CD4-positive, alpha-beta T cell treated with Interleukin-1 beta for 1 hour (primary cell): ENCODE data around the gene ANKRD11.
A peak's percentile ranks its signal among the peaks of the same experiment; 100 is the strongest.

ENCODE experiments used
- DNase-seq, 2 donors: peaks; one replicate each; pipeline ENCODE4 v3.0.0-alpha.2; 2020 to 2022

ANKRD11 gene

DNA sequence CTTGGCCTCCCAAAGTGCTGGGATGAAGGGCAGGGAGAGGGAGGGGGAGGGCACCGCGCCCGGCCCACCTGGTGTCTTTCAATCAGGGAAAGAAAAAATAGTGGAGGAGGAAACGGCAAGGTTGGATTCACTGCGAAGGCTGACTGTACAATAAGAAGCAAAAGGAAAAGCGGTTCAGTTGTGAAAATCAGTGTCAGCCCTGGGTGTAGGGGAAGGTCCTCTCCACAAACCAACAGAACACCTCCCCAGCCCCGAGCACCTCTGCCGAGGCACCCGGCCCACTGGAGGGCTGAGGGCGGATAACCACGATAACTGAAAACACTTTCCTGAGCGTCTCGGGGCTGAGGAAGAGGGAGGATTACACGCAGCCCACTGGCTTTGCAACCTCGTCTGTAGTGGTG is 16.4 kb upstream of the ANKRD11 start:
- DNase-seq = peak in 1 of 2 donors; percentile 42

DNA sequence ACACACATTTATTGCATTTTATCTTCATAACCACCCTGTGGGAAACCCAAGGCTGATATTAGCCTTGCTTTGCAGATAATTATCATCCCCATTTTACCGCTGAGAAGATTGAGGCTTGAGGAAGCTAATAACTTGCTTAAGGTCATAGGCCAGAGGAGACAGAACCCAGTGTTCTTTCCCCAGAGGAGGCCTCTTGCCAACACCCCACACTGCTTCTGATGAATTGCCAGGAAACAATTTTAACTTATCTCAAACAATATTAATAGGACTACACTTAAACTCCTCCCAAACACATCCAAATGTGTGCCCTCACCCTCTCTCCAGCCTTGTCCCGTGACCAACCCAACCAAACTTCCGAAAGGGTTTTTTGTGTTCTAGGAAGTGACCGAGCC is 15.7 kb upstream of the ANKRD11 start:
- DNase-seq = no peak

DNA sequence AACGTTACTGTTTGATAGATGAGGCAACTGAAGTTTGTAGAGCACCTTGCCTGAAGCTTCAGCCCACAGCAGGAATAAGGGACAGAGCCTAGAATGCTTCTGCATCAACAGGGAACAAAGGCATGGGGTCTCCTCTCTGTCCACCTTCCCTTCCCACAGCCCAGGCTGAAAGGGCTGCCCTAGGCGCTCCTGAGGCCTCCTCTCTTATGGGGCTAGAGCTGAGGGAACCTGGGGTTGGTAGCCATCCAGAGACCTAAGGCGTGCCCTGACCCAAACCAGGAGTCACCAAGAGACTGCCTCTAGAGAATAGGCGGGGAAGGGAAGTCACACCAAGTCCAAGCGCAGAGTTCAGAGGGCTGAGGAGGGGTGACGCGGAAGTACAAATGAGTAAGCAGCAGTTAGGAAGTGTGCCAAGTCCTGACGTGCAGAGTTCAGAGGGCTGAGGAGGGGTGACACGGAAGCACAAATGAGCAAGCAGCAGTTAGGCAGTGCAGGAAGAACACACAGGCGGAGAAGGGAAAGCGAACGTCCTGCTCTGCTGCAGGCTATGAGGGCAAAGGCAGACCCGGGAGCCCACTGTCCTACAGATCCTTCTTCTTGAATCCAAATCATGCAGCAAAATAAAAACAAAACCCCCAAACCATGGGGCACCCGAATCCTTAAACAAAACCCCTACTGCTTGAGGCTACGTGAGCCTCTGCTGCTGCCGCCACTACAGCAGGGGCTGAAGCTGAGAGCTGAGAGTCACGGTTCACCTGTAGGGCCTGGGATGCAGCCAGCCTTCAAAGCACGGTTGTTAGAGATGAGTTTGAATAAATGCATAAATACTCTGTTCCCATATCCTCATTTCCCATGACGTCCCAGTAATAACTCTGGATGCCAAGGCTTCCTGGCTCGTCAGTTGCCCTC is 15.1 kb upstream of the ANKRD11 start:
- DNase-seq = peak; percentile 90 to 92

DNA sequence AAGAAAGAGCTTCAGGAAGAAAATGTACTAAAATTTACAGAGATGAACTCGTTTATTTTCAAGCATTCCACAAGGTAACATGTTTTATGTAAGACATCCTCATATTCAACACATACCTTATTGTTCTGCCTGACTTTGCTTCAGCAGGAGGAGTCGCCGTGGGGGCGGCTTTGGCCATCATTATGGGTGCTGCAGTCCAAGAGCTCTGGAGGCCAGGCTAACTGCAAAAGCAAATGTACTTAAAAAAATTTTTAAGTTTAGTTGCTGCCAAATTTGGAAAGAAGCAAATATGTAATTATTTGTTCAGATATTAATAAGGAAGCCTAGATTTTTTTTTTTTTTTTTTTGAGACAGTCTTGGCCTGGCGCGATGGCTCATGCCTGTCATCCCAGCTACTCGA is 13.7 kb upstream of the ANKRD11 start:
- no peak for DNase-seq

DNA sequence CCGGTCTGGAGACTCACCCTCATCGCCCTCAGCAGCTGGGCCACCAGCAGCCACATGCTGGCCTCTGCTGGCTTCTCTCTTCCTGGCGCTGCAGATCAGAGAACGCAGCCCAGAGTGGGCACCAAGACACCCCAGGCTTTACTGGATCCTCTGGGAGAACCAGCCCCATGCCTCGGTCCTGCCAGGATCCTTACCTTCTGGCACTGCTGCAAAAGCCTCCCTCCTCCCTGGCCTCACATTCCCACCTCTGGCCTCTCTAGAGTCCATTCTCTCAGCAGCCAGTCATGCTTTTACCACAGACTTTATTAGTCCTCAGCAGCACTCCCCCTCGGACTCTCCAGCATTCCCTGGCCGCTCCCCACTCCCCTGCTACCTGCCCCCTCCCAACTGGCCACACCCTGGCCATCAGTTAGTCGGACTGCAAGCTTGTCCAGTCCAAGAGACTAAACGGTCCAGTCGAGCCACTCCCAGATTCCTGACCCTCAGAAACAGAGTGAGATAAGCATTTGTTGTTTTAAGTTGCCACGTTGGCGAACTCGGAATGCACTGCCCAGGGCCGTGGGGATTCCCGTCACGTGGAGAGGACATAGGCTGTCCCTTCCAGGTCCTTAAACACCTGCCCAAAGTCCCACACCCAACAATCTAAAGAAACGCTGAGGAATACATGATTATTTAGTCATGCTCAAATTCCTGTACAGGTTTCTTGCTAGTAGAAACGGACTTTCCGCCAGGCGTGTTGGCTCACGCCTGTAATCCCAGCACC is 11.9 kb upstream of the ANKRD11 start:
- DNase-seq = no peak

DNA sequence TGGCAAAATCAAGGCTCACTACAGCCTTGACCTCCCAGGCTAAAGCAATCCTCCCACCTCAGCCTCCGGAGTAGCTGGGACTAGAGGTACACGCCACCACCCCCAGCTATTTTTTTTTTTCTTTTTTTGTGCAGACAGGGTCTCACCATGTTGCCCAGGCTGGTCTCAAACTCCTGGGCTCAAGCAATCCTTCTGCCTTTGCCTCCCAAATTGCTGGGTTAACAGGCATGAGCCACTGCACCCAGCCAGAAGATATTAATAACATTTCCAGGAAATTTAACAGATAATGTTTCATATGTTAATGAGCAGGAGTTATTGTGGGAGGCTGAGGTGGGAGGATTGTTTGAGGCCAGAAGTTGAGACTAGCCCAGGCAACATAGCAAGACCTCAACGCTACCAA is 9.4 kb upstream of the ANKRD11 start:
- DNase-seq = no peak

DNA sequence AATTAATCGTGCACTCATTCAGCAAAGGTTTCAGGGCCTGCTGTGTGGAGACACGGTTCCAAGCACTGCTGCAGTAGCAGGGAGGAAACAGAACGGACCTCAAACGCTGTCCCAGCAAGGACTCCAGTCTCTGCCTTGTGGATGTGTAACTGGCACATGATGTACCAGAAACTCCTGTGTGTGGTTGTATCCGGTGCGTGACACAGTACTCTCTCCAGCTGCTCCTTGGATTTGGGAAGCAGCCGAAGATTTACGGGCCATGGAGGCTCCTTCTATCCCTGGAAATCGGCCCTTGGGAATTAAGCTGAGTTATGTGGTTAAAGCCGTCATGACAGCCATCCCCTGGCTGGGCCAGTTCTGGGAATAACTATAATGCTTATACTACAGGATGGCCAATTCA is 8.5 kb upstream of the ANKRD11 start:
- DNase-seq = no peak

DNA sequence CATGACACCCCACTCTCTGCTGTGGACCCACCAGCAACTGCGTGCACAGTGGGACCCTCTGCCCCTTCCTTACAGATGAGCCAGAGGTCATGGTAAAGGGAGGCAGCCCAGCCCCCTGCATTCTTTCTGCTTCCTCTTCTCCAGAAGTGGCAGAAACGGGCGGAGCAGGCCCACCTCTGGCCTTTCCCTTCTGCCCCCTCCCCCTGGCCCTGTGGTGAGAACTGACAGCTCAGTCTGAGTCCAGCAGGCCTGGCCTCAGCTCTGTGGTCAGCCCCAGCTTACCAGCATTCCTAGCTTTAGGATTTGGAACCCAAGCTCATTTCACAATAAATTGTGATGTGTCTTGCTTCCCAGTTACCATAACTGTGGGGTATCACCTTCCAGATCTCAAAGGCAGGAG is 4.8 kb upstream of the ANKRD11 start:
- DNase-seq = no peak

DNA sequence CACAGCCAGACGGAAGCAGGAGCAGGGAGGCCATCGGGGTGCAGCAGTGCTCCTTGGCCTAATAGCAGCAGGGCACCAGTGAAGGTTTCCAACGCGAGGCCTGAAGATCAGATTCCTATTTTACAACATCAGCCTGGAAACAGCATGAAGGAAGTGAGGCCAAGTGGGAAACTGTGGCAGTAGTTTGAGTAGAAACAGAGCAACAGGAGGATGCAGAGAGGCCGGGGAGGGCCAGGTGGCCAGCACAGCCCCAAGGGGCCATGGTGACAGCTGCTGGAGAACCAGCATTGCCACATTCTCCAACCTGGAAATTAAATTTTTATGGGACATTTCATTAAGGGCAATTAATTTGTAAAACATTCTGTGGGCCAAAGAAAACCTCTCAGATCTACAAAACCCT is 3.4 kb upstream of the ANKRD11 start:
- no peak for DNase-seq

DNA sequence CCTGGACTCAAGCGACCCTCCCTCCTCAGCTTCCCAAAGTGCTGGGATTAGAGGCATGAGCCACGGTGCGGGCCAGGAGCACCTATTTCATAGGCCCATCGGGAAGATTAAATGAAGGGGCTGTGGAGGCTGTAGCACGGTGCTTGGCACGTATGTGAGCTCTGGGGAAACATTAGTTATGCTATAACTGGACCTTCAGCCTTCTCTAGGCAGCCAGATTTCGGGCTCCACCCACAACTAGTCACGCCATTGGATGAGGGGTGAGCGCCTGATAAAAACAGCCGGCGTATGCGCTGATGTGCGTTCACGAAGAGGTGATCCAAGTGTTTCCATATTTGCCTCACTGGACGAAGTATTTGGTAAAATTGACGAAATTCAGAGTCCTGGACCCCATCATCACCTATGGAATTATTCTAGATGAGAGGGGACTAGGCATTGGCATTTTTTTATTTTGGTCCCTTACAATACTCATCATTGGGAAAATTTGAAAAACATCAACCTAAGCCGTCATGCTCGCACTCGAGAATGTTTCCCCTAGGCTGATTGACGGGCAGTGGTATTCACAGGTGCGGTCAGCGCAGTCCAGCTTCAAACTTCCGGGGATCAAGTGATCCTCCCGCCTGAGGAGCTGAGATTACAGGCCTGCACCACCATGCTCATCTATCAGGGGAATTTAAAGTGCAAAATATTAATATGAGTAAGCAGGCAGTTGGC is 1.8 kb upstream of the ANKRD11 start:
- DNase-seq = no peak

DNA sequence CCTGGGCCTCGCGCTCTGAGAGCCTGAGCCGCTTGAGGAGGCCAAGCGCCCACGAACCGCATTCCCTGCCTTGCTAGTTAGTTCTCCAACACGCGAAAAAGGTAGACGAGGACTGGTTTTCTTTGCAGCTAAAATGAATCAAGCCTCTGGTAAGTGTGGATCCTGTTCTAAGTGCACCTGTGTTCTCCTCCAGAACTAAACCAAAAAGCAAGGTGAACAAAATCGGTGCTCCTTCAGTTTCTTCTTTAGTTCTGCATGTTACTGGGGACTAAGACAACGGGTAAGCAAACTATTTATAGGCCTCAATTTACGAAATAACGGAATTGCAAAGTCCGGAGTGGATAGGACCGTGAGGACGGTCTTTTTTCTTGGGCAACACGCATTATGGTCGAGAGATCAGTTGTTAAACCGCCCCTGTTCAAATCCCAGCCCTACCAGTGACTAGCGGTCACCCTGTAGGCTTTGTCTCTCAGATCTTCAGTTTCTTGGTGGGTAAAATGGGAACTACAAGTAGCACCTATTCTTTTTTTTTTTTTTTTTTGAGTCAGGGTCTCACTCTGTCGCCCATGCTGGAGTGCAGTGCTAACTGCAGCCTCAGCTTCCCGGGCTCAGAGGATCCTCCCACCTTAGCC is 993 bp upstream of the ANKRD11 start:
- peak in 1 of 2 donors; percentile 33 for DNase-seq

DNA sequence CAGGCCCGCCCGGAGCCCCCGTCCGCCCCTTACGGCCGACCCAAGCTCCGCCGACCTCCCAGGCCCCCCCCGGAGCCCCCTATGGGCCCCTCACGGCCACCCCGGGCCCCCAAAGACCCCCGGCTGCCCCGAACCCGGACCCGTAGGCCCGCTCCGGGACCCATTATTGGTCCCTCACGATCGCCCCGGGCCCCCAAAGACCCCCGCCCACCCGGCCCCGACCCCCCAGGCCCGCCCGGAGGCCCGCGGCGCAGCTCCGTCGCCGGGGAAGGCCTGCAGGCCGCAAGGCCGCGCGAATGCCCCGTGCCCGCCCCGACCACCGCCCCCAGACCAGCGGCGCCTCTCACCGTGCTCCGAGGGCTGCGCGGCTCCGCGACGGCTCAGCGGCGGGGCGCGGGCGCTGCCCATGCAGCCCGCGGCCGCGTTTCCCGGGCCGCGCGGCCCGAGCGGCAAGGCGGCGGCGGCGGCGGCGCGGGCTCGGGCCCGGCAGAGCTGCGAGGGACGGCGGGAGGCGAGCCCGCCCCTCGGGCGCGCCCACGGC is 393 bp downstream of the ANKRD11 start:
- DNase-seq = no peak

DNA sequence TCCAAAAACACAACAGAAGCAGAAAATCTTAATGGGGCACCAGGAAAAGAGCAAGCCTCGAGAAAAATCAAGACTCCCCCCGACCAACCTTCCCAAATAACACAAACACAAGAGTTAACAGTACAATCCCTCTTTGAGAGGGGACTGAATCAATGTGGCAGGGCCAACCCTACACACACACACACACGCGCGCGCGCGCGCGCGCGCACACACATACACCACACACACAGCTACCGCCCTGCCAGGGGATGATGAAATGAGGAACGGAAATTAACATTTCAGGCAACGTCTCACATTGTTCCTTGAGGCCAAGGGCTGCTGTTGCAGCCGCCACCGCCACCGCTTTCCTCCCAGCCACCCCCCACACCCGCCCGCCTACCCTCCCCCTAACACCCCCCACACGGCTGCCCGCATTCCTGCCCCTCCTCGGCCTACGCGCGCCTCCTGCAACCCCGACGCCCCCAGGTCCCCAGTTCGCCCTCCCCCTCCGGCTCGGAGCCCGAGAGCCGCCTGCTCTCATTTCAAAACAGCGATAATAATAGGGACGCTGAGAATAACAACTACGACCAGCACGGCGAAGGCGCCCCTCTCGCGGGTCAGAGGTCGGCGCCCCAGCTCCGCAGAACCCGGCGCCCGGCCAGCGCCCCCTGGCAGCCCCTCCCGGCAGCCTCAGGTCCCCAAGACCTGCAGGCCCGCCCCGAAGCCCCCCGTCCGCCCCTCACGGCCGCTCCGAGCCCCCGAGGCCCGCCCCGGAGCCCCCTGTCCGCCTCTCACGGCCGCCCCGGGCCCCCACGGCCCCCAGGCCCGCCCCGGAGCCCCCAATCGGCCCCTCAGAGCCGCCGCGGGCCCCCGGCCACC is 1.1 kb downstream of the ANKRD11 start:
- peak; percentile 90 to 92 for DNase-seq

DNA sequence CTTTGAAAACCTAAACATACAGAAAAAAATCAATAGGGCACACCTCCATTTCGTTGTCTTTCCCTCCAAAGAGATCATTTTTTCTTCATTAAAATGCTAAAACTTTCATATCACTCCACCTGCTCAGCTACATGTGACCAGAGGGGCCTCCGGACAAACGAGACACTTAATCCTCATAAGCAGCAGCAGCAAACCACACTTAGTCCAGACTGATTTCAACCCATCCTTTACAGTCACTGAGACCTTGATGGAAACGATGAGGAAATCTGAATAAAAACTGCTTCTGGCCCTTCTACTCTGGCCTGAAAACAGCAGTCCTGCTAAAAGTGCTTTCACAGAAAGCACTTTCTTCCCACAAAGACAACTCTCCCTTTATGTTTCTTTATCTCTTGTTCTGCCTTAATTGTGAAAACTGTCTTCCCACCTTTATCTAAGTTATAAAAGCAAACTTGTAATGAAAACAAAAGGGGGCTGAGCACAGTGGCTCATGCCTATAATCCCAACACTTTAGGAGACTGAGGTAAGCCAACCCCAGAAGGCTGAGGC is 4.6 kb downstream of the ANKRD11 start:
- DNase-seq = no peak

DNA sequence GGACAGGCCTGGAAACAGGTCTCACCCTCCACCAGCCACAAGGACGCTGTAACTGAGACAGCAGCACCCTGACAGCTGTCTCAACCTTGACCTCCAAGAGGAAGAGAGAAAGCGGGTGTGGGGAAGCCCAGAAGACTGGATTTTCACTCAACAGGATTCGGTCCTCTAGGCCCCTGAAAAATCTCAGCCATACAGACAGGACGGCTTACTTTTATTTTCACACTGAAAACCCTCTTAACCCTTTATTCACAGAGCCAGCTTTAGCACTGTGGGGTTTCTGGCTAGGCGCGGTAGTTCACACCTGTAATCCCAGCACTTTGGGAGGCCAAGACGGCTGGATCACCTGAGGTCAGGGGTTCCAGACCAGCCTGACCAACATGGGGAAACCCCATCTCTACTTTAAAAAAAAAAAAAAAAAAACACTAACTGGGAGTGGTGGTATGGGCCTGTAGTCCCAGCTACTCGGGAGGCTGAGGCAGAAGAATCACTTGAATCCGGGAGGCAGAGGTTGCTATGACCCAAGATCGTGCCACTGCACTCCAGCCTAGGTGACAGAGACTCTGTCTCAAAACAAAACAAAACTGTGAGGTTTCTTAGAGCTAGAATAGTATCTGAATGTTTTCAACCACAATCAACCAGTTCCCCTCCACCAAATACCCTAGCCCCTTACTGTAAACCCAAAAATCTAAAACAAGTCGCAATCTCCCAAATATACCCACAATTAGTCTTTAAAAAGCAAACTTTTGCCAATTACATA is 5.3 kb downstream of the ANKRD11 start:
- peak; percentile 45 to 52 for DNase-seq

DNA sequence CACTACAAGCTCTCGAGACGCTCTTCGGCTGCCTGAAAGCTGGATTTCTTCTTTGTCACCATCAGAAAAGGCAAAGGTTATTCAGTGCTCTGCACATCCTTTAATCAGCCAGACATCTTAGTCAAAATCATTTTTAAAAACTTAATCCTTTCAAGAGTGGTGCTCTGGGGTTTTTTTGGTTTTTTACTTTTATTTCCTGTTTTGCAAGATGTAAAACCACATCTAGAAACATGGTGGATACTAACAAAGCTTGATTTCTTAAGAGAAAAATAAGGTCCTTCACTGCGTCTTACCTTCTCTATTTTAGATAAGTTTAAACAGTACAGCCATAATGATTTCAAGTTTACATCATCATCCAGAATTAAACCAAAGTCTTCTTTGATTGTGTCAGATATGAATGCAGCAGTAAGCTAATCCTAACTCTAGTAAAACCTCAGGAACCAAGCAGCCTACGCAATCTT is 6.3 kb downstream of the ANKRD11 start:
- peak in 1 of 2 donors; percentile 66 for DNase-seq

DNA sequence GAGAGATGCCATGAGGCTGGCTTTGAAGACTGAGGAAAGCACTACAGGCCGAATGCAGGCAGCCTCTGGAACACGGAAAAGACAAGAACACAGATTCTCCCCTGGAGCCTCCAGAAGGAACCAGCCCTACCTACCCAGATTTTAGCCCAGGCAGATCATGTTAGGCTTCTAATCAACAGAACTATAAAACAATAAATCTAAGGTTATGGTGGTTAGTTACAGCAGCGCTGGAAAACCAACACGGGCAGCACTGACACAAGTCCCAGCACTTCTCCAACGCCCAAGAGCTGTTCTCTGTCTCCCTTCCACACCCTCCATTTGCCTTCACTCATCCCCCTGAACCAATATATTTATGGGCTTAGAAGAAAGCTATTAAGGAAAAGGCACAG is 7.5 kb downstream of the ANKRD11 start:
- DNase-seq = no peak

DNA sequence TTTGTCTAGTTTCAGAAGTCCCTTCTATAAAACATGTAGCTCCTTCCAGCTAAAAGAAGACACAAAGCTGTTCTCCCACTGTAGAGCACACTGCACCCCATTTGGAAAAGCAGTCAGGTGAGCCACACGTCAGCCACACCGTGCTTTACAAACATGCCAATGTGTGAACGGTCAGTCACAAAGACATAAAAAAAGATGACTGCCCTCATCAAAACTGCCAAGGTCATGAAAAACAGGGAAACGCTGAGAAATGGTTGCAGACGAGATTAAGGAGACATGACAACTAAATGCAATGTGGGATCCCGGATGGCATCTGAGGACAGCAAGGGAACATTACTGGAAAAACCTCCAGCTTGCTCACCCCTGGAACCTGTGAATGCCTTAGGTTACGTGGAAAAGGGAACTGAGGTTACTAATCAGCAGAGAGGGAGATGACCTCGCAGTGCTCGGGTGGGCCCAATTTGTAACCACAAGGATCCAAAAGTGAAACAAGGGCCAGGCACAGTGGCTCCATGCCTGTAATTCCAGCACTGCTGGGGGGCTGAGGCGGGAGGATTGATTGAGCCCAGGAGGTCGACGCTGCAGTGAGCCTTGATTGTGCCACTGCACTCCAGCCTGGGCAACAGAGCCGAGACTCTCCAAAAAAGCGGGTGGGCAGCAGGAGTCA is 8.1 kb downstream of the ANKRD11 start:
- DNase-seq = no peak

DNA sequence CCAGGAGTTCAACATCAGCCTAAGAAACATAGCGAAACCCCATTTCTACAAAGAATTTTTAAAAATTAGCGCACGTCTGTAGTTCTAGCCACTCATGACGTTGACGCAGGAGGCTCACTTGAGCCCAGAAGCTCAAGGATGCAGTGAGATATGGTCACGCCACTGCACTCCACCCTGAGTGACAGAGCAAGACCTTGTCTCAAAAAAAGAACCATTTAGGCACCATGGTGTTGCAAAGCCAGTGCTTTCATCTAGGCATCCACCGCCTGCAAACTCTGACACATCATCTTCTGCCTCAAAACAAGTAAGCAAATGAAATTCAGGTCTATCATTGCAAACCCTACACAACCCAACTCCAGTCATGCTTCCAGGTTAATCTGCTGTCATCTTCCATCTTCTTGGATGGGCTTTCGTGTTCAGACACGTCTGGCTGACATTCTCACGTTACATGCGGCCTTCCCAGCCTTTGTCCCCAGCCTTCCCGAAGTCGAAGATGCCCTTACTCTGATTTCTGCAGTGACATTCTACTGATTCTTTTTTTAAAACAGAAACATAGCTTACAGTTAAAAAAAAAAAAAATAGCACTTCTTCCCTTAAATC is 8.9 kb downstream of the ANKRD11 start:
- DNase-seq = no peak
